ENCODE results near the gene PGPEP1.
"Not testable (repeated sequence)": the region's sequence is repeated elsewhere in the genome, so short reads cannot be mapped to it uniquely, and the experiment has no call there.

PGPEP1 gene

GRCh38 chr19:18364826-18365528 is 24.6 kb downstream of the PGPEP1 start:
- DNase-seq (ENCODE audit: low read depth), result peak; percentile 85

- no peak for DNase-seq (ENCODE audit: low read depth)
Measured at GRCh38 chr19:18366021-18366435, 25.6 kb downstream of the PGPEP1 start.

GRCh38 chr19:18368504-18369222 is 28.3 kb downstream of the PGPEP1 start:
- no peak for DNase-seq (ENCODE audit: low read depth)

GRCh38 chr19:18373407-18373891 is 33.1 kb downstream of the PGPEP1 start:
- DNase-seq (ENCODE audit: low read depth), result no peak

- DNase-seq (ENCODE audit: low read depth), result peak; percentile 92
Measured at GRCh38 chr19:18373892-18374629, 33.7 kb downstream of the PGPEP1 start.

GRCh38 chr19:18377026-18377425 is 36.6 kb downstream of the PGPEP1 start:
- no peak for DNase-seq (ENCODE audit: low read depth)

- no peak for DNase-seq (ENCODE audit: low read depth)
Measured at GRCh38 chr19:18379803-18380747, 39.7 kb downstream of the PGPEP1 start.

- no peak for DNase-seq (ENCODE audit: low read depth)
Measured at GRCh38 chr19:18380843-18381242, 40.4 kb downstream of the PGPEP1 start.

- DNase-seq (ENCODE audit: low read depth), result not testable (repeated sequence)
Measured at GRCh38 chr19:18383622-18384021, 43.2 kb downstream of the PGPEP1 start.

GRCh38 chr19:18384775-18385174 is 44.4 kb downstream of the PGPEP1 start:
- DNase-seq (ENCODE audit: low read depth), result no peak

- DNase-seq (ENCODE audit: low read depth), result no peak
Measured at GRCh38 chr19:18385359-18385674, 44.9 kb downstream of the PGPEP1 start.

- DNase-seq (ENCODE audit: low read depth), result no peak
Measured at GRCh38 chr19:18385675-18386542, 45.5 kb downstream of the PGPEP1 start, which contains the start of gene GDF15. Gene GDF15, plus strand, starts transcription at chr19:18386158. Its CDS starts 32 bp downstream, at chr19:18386190.

GRCh38 chr19:18386543-18387271 is 46.3 kb downstream of the PGPEP1 start:
- DNase-seq (ENCODE audit: low read depth), result no peak

- no peak for DNase-seq (ENCODE audit: low read depth)
Measured at GRCh38 chr19:18388100-18388959, 47.9 kb downstream of the PGPEP1 start.

GRCh38 chr19:18388960-18389725 is 48.7 kb downstream of the PGPEP1 start:
- no peak for DNase-seq (ENCODE audit: low read depth)

GRCh38 chr19:18389726-18390064 is 49.3 kb downstream of the PGPEP1 start:
- no peak for DNase-seq (ENCODE audit: low read depth)

- DNase-seq (ENCODE audit: low read depth), result no peak
Measured at GRCh38 chr19:18390065-18390907, 49.9 kb downstream of the PGPEP1 start.
